K562 (cell line): ENCODE measurements around the gene ARPC1A. TPM values are rescaled to one million over a fixed set of nuclear protein-coding genes. Genes with fewer than 3 reads are reported as not detected.
A peak's percentile ranks its signal among the peaks of the same experiment; 100 is the strongest.

Experiments
- HDAC2 ChIP-seq: fragments of 450-650 bp; IDR thresholded peaks from 2 replicates; pipeline ENCODE4 v1.6.1; 2016; ENCODE audit warnings: mild to moderate bottlenecking
- HNRNPL ChIP-seq: fragments of 200-400 bp; formaldehyde crosslinking; IDR thresholded peaks from 2 replicates; pipeline ENCODE4 v1.6.1; 2017; ENCODE audit warnings: low read depth, mild to moderate bottlenecking, low read length
- ILF3 ChIP-seq: fragments of 450-650 bp; IDR thresholded peaks from 2 replicates; pipeline ENCODE4 v1.6.1; 2018; ENCODE audit warnings: antibody characterized with exemption, mild to moderate bottlenecking, moderate library complexity, borderline replicate concordance
- KLF1 ChIP-seq: fragments of 450-650 bp; IDR thresholded peaks from 2 replicates; pipeline ENCODE4 v1.6.1; 2016; ENCODE audit warnings: missing genetic modification characterization, missing compliant biosample characterization
- MITF ChIP-seq: IDR thresholded peaks from 2 replicates; pipeline ENCODE4 v1.6.1; 2014; ENCODE audit warnings: antibody characterized with exemption
- MTA1 ChIP-seq: fragments of 450-650 bp; IDR thresholded peaks from 2 replicates; pipeline ENCODE4 v1.6.1; 2017; ENCODE audit warnings: borderline replicate concordance
- NFE2L1 ChIP-seq: fragments of 450-650 bp; IDR thresholded peaks from 2 replicates; pipeline ENCODE4 v1.6.1; 2016; ENCODE audit warnings: missing genetic modification characterization, low read depth, mild to moderate bottlenecking, missing compliant biosample characterization, moderate library complexity, borderline replicate concordance
- NR3C1 ChIP-seq: sonication (generic); formaldehyde crosslinking; IDR thresholded peaks from 2 replicates; pipeline ENCODE4 v1.8.1; 2022; ENCODE audit warnings: missing genetic modification reagents
- PHF21A ChIP-seq: fragments of 450-650 bp; IDR thresholded peaks from 2 replicates; pipeline ENCODE4 v1.6.1; 2017; ENCODE audit warnings: low read depth, borderline replicate concordance
- RBM17 ChIP-seq: fragments of 200-400 bp; formaldehyde crosslinking; IDR thresholded peaks from 2 replicates; pipeline ENCODE4 v1.6.1; 2017; ENCODE audit warnings: low read depth, mild to moderate bottlenecking, low read length, borderline replicate concordance
- RBM39 ChIP-seq: fragments of 200-400 bp; formaldehyde crosslinking; optimal IDR thresholded peaks from 2 replicates; pipeline ENCODE3; 2018; ENCODE audit warnings: low read depth, low read length
- RNF2 ChIP-seq: sonication (generic); IDR thresholded peaks from 2 replicates; pipeline ENCODE4 v1.6.1; 2016
- SMAD3 ChIP-seq: fragments of 450-650 bp; formaldehyde crosslinking; conservative IDR thresholded peaks from 2 replicates; pipeline ENCODE4 v1.4.0; 2020; ENCODE audit warnings: mild to moderate bottlenecking
- TAF7 ChIP-seq: fragments of 450-650 bp; IDR thresholded peaks from 2 replicates; pipeline ENCODE4 v1.6.1; 2016; ENCODE audit warnings: missing genetic modification characterization, missing compliant biosample characterization
- ZNF134 ChIP-seq: fragments of 250-450 bp; sonication (Bioruptor Pico); conservative IDR thresholded peaks from 2 replicates; pipeline ENCODE4 v1.4.0; 2020
- ZNF143 ChIP-seq: sonication (generic); formaldehyde crosslinking; IDR thresholded peaks from 2 replicates; pipeline ENCODE4 v1.9.0; 2022; ENCODE audit warnings: mild to moderate bottlenecking, missing genetic modification reagents
- ZNF174 ChIP-seq: fragments of 250-450 bp; sonication (Bioruptor Pico); IDR thresholded peaks from 2 replicates; pipeline ENCODE4 v1.4.0; 2020; ENCODE audit warnings: mild to moderate bottlenecking
- ZNF395 ChIP-seq: fragments of 200-800 bp; sonication (Bioruptor generic); IDR thresholded peaks from 2 replicates; pipeline ENCODE4 v1.6.1; 2017; ENCODE audit warnings: missing genetic modification characterization, missing compliant biosample characterization
- ZNF407 ChIP-seq: fragments of 450-650 bp; IDR thresholded peaks from 2 replicates; pipeline ENCODE4 v1.6.1; 2016; ENCODE audit warnings: low read depth
- polyA plus RNA-seq, 8 experiments: library from polyadenylated mRNA; depleted of rRNA in 4 of 8; stranded (reverse) in 5 of 8; unstranded in 3 of 8; fragments of >200 nt; fragmentation: Nextera tagmentation in 2 of 8; fragmentation: Illumina TruSeq in 1 of 8; extraction: Ambion mirVana in 2 of 8; extraction: Trizol in 1 of 8; gene quantifications; 2 replicates each; pipeline versions ENCODE4 v1.2.1 to v1.2.3, GENCODE V29; 2011 to 2014; ENCODE audit warnings: inconsistent platforms in 1 of 8, missing spikeins in 1 of 8
- total RNA-seq, 7 experiments: library from RNA; depleted of rRNA in 6 of 7; stranded (reverse); fragments of >200 nt in 6 of 7; fragmentation: Illumina TruSeq in 2 of 7; extraction: Trizol in 2 of 7; gene quantifications; 2 replicates each; pipeline versions ENCODE4 v1.2.1 to v1.2.3, GENCODE V29; 2011 to 2021; ENCODE audit warnings: low replicate concordance in 1 of 7

The ARPC1A gene
- total and polyA plus RNA-seq, 9 of the 15 experiments (the other 6 are each of a cell fraction or from before 2014, with no cell fraction given), result 39.5 to 151 (median 86.1) TPM

- no peak for TF ChIP-seq ZNF407
- TF ChIP-seq PHF21A, result no peak
- no peak for TF ChIP-seq KLF1
- no peak for TF ChIP-seq SMAD3 (CRISPR knock-in tag)
- no peak for TF ChIP-seq NFE2L1 (tag)
- no peak for TF ChIP-seq RBM39
- 0 out of 2 replicates have a peak, but pooled peaks have one; percentile 34 for TF ChIP-seq HDAC2
- no peak for TF ChIP-seq ZNF134 (CRISPR knock-in tag)
- no peak for TF ChIP-seq NR3C1 (CRISPR knock-in tag)
- no peak for TF ChIP-seq RNF2
- TF ChIP-seq MITF, result no peak
- no peak for TF ChIP-seq MTA1
- no peak for TF ChIP-seq HNRNPL
- no peak for TF ChIP-seq ZNF143 (CRISPR knock-in tag)
- no peak for TF ChIP-seq ZNF395 (CRISPR knock-in tag)
- no peak for TF ChIP-seq TAF7 (tag)
- TF ChIP-seq ILF3, result no peak
- no peak for TF ChIP-seq ZNF174 (CRISPR knock-in tag)
- no peak for TF ChIP-seq RBM17
These were observed 54.5 kb downstream of the ARPC1A start (continued) for GRCh38 chr7:99380032-99380822.
